ENCODE data around the gene SMG6.

SMG6 gene

GRCh38 chr17:2041561-2042389 lies 261.8 kb downstream of the SMG6 start, which contains the start of gene OVCA2:
Gene OVCA2 (plus strand): TSS chr17:2042022. CDS start chr17:2042048, 26 bp downstream.
- TF ChIP-seq CTCF (IDR thresholded peaks at IDR 0.05; ENCODE audit: insufficient read depth, low read length, poor library complexity, severe bottlenecking) = peak; percentile 32
- no peak for TF ChIP-seq EZH2phosphoT487 (conservative IDR thresholded peaks at IDR 0.05; ENCODE audit: low read length)
- H3K9ac ChIP-seq (ENCODE audit: low read length) = peak within 1 kb of the TSS; percentile 75
- H3F3A ChIP-seq (ENCODE audit: insufficient read depth) = no peaks in the 10 kb centered on the region; the same call in 1 of the 2 replicates
- no peaks in the 10 kb centered on the region for H3K9me2 ChIP-seq (replicated peaks; ENCODE audit: insufficient read depth, low read length)
- peak within 1 kb of the TSS; percentile 39 for H3K27ac ChIP-seq (ENCODE audit: low read depth, low read length)
- no peaks in the 10 kb centered on the region for H3K27me3 ChIP-seq (ENCODE audit: low read length)
- H3K4me3 ChIP-seq (ENCODE audit: insufficient read depth, low read length, poor library complexity, severe bottlenecking) = peak within 1 kb of the TSS; percentile 64
- no peaks in the 10 kb centered on the region for H3K9me3 ChIP-seq (ENCODE audit: insufficient read depth, low read length)
- H3K36me3 ChIP-seq (ENCODE audit: low read length) = no peaks in the 10 kb centered on the region
- H3K79me2 ChIP-seq (ENCODE audit: insufficient read depth, low read length) = peaks cover 6% of the 10 kb centered on the region; the same call in 1 of the 2 replicates
- H3K4me2 ChIP-seq (ENCODE audit: low read depth, low read length, poor library complexity, severe bottlenecking) = peak within 1 kb of the TSS; percentile 93
- H4K20me1 ChIP-seq (ENCODE audit: low read depth, low read length) = no peaks in the 10 kb centered on the region
- peak within 1 kb of the TSS; percentile 85 for H2AFZ ChIP-seq (ENCODE audit: low read depth, low read length, severe bottlenecking)

- H3K79me2 ChIP-seq (ENCODE audit: insufficient read depth, low read length) = peaks cover 6% of the 10 kb centered on the region; the same call in 1 of the 2 replicates
- no peaks in the 10 kb centered on the region for H3K36me3 ChIP-seq (ENCODE audit: low read length)
- no peaks in the 10 kb centered on the region for H3K9me2 ChIP-seq (replicated peaks; ENCODE audit: insufficient read depth, low read length)
- H3K9me3 ChIP-seq (ENCODE audit: insufficient read depth, low read length) = no peaks in the 10 kb centered on the region
- peak overlapping the region; percentile 52 for H2AFZ ChIP-seq (ENCODE audit: low read depth, low read length, severe bottlenecking)
- peak overlapping the region; percentile 50 for H3K4me3 ChIP-seq (ENCODE audit: insufficient read depth, low read length, poor library complexity, severe bottlenecking)
- no peak overlapping the region for H3K27ac ChIP-seq (ENCODE audit: low read depth, low read length)
- H3K27me3 ChIP-seq (ENCODE audit: low read length) = no peaks in the 10 kb centered on the region
- no peaks in the 10 kb centered on the region for H4K20me1 ChIP-seq (ENCODE audit: low read depth, low read length)
- peak overlapping the region; percentile 75; the same call in 1 of the 2 replicates for H3K9ac ChIP-seq (ENCODE audit: low read length)
- no peak for TF ChIP-seq CTCF (IDR thresholded peaks at IDR 0.05; ENCODE audit: insufficient read depth, low read length, poor library complexity, severe bottlenecking)
- TF ChIP-seq EZH2phosphoT487 (conservative IDR thresholded peaks at IDR 0.05; ENCODE audit: low read length) = no peak
- H3K4me2 ChIP-seq (ENCODE audit: low read depth, low read length, poor library complexity, severe bottlenecking) = peak overlapping the region; percentile 67
- no peaks in the 10 kb centered on the region; the same call in 1 of the 2 replicates for H3F3A ChIP-seq (ENCODE audit: insufficient read depth)
Observed at GRCh38 chr17:2040942-2041560, 262.5 kb downstream of the SMG6 start.

GRCh38 chr17:2040219-2040827 lies 263.3 kb downstream of the SMG6 start:
- no peak overlapping the region for H3K9ac ChIP-seq (ENCODE audit: low read length)
- no peak overlapping the region for H3K27ac ChIP-seq (ENCODE audit: low read depth, low read length)
- H3F3A ChIP-seq (ENCODE audit: insufficient read depth) = no peaks in the 10 kb centered on the region; the same call in 1 of the 2 replicates
- no peaks in the 10 kb centered on the region for H3K9me3 ChIP-seq (ENCODE audit: insufficient read depth, low read length)
- H3K4me3 ChIP-seq (ENCODE audit: insufficient read depth, low read length, poor library complexity, severe bottlenecking) = no peak overlapping the region
- no peak overlapping the region for H2AFZ ChIP-seq (ENCODE audit: low read depth, low read length, severe bottlenecking)
- no peaks in the 10 kb centered on the region for H3K9me2 ChIP-seq (replicated peaks; ENCODE audit: insufficient read depth, low read length)
- no peaks in the 10 kb centered on the region for H4K20me1 ChIP-seq (ENCODE audit: low read depth, low read length)
- H3K4me2 ChIP-seq (ENCODE audit: low read depth, low read length, poor library complexity, severe bottlenecking) = no peak overlapping the region
- peaks cover 6% of the 10 kb centered on the region; the same call in 1 of the 2 replicates for H3K79me2 ChIP-seq (ENCODE audit: insufficient read depth, low read length)
- no peaks in the 10 kb centered on the region for H3K27me3 ChIP-seq (ENCODE audit: low read length)
- TF ChIP-seq CTCF (IDR thresholded peaks at IDR 0.05; ENCODE audit: insufficient read depth, low read length, poor library complexity, severe bottlenecking) (no peak), EZH2phosphoT487 (conservative IDR thresholded peaks at IDR 0.05; ENCODE audit: low read length) (no peak)
- no peaks in the 10 kb centered on the region for H3K36me3 ChIP-seq (ENCODE audit: low read length)
